Vagina (tissue), 2 donors: ENCODE measurements around the gene MAGEB6.

Experiments used
- POLR2A ChIP-seq, 2 donors: fragments of 450-650 bp; IDR thresholded peaks; one replicate each; pipeline ENCODE4 v1.6.1; 2017; ENCODE audit warnings: antibody characterized with exemption in 2 of 2, mild to moderate bottlenecking in 2 of 2, moderate library complexity in 2 of 2
- POLR2AphosphoS5 ChIP-seq, 2 donors: sonication (generic); formaldehyde crosslinking; IDR thresholded peaks; one replicate each; pipeline ENCODE4 v1.9.0; 2017; ENCODE audit warnings: antibody characterized with exemption in 2 of 2, mild to moderate bottlenecking in 2 of 2, low read depth in 1 of 2; ENCODE audit not compliant: insufficient read depth in 1 of 2
- TF ChIP-seq, protein P1 (sequence below), 3 experiments: fragments of 450-650 bp in 2 of 3; fragments of 200-600 bp in 1 of 3; sonication (generic) in 1 of 3; IDR thresholded peaks; one replicate each; pipeline ENCODE4 v1.5.1; 2017 to 2019; ENCODE audit warnings: antibody characterized with exemption in 3 of 3, mild to moderate bottlenecking in 2 of 3, moderate library complexity in 2 of 3

DNA sequence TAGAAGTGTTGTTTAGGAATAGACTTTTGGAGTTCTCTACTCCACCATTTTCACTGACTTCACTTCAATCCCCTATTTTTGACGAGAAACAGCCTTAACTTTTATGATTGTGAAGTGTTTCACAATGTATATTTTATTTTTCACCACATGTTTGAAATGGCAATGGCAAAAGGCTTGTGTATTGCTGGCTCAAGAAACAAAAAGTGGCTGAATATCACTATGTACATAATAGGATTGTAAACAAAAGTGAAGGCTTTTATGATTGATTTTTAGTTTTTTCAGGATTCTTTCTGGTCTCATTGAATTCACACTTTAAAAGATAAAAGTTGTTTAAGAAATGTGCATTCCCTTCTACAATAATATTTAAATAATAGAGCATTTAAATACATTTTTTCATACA, 41.9 kb downstream of the MAGEB6 start:
- TF ChIP-seq, protein P1, sequence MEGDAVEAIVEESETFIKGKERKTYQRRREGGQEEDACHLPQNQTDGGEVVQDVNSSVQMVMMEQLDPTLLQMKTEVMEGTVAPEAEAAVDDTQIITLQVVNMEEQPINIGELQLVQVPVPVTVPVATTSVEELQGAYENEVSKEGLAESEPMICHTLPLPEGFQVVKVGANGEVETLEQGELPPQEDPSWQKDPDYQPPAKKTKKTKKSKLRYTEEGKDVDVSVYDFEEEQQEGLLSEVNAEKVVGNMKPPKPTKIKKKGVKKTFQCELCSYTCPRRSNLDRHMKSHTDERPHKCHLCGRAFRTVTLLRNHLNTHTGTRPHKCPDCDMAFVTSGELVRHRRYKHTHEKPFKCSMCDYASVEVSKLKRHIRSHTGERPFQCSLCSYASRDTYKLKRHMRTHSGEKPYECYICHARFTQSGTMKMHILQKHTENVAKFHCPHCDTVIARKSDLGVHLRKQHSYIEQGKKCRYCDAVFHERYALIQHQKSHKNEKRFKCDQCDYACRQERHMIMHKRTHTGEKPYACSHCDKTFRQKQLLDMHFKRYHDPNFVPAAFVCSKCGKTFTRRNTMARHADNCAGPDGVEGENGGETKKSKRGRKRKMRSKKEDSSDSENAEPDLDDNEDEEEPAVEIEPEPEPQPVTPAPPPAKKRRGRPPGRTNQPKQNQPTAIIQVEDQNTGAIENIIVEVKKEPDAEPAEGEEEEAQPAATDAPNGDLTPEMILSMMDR (IDR thresholded peaks at IDR 0.05), result no peak
- TF ChIP-seq POLR2A (IDR thresholded peaks at IDR 0.05), result no peak
- no peak for TF ChIP-seq POLR2AphosphoS5 (IDR thresholded peaks at IDR 0.05; ENCODE audit: insufficient read depth in 1 of 2, low read depth in 1 of 2)
